ENCODE results near the gene ST7.

The ST7 gene

GRCh38 chr7:117134889-117135552 is 181.7 kb downstream of the ST7 start:
- DNase-seq = no peak

GRCh38 chr7:117135553-117135891 is 182.2 kb downstream of the ST7 start:
- no peak for DNase-seq

- no peak for DNase-seq
Measured at GRCh38 chr7:117137868-117138267, 184.6 kb downstream of the ST7 start.

GRCh38 chr7:117138495-117138894 is 185.2 kb downstream of the ST7 start:
- DNase-seq = no peak

- no peak for DNase-seq
Measured at GRCh38 chr7:117138981-117139380, 185.7 kb downstream of the ST7 start.

- DNase-seq = no peak
Measured at GRCh38 chr7:117139397-117139984, 186.2 kb downstream of the ST7 start.

- no peak for DNase-seq
Measured at GRCh38 chr7:117140921-117141320, 187.6 kb downstream of the ST7 start.

- DNase-seq = no peak
Measured at GRCh38 chr7:117143066-117143465, 189.8 kb downstream of the ST7 start.

GRCh38 chr7:117143580-117143979 is 190.3 kb downstream of the ST7 start:
- DNase-seq = no peak

GRCh38 chr7:117145333-117145732 is 192.0 kb downstream of the ST7 start:
- no peak for DNase-seq

- no peak for DNase-seq
Measured at GRCh38 chr7:117146059-117146458, 192.8 kb downstream of the ST7 start.

- DNase-seq = no peak
Measured at GRCh38 chr7:117146511-117146910, 193.2 kb downstream of the ST7 start.

GRCh38 chr7:117148971-117149370 is 195.7 kb downstream of the ST7 start:
- DNase-seq = no peak

GRCh38 chr7:117149692-117150091 is 196.4 kb downstream of the ST7 start:
- no peak for DNase-seq

- DNase-seq = no peak
Measured at GRCh38 chr7:117152213-117153007, 199.1 kb downstream of the ST7 start.

GRCh38 chr7:117153016-117153545 is 199.8 kb downstream of the ST7 start:
- no peak for DNase-seq

GRCh38 chr7:117154721-117155120 is 201.4 kb downstream of the ST7 start:
- DNase-seq = no peak

- no peak for DNase-seq
Measured at GRCh38 chr7:117155694-117156093, 202.4 kb downstream of the ST7 start.

GRCh38 chr7:117157241-117158209 is 204.2 kb downstream of the ST7 start:
- no peak for DNase-seq

- no peak for DNase-seq
Measured at GRCh38 chr7:117158941-117159697, 205.8 kb downstream of the ST7 start.

- DNase-seq = no peak
Measured at GRCh38 chr7:117163101-117163500, 209.8 kb downstream of the ST7 start.

GRCh38 chr7:117164620-117165019 is 211.3 kb downstream of the ST7 start:
- no peak for DNase-seq

Measured in activated gamma-delta T cell (primary cell).